HG02885 (cell line): ENCODE results near the gene CRISP2.
"Not testable (repeated sequence)": the region's sequence is repeated elsewhere in the genome, so short reads cannot be mapped to it uniquely, and the experiment has no call there.

Experiments
- ATAC-seq: cut with Tn5 transposase; IDR thresholded peaks from one replicate; pipeline ENCODE4 v1.9.1; 2021; ENCODE audit warnings: mild to moderate bottlenecking; ENCODE audit not compliant: unreplicated experiment, poor library complexity

Gene CRISP2

GRCh38 chr6:49713346-49713745 is at the start of gene CRISP2:
TSS of gene CRISP2 (minus strand) at chr6:49713543. CDS start at chr6:49709196, 4,347 bp downstream.
- ATAC-seq = no peak

DNA sequence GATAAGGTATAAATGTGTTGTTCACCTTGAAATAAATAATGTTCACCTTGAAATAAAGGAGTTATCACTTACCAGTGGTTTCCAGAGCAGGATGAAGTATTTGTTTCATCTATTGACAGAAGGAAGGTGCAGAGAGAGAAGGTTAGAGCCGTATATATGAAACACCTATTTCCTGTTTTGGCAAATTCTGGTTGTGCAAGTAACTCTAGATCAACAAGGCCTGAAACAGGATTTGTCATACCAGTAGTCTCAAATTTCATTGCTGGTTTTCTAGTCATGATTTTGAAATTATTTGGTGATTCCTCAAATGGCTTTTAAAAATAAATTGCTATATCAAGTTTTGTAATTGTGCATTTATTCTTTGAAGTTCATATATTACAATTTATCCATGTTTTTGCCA is 30.9 kb upstream of the CRISP2 start, which contains the start of gene CRISP3:
CRISP3 (minus strand) TSS at position 130 of the 400 bp plus-strand sequence; CDS start at position 109, 21 bp downstream.
- ATAC-seq = no peak

DNA sequence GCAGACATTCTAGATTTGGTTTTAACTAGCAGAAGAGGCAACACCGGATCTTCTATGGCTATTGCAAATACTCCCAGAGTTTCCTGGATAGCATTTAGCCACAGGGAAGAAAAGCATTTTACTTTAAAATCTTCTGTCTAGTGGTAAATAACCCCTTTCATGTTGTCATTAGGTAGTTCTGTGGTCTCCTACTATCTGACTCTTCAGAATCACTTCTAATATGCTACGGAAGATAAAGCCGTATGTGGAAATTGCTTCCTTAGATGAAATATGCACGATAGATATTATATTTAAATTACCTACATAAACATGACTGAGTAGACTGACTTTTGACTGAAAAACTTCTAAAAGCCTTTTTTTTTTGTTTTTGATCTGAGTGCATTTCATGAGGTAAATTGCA is 30.1 kb upstream of the CRISP2 start:
- no peak for ATAC-seq

- ATAC-seq = no peak
Observed at GRCh38 chr6:49739423-49739822, 26.1 kb upstream of the CRISP2 start.

GRCh38 chr6:49736017-49736508 is 22.7 kb upstream of the CRISP2 start:
- ATAC-seq = no peak

GRCh38 chr6:49733680-49734079 is 20.3 kb upstream of the CRISP2 start:
- no peak for ATAC-seq

- ATAC-seq = no peak
Observed at GRCh38 chr6:49732781-49733180, 19.4 kb upstream of the CRISP2 start.

- ATAC-seq = no peak
Observed at GRCh38 chr6:49730251-49730650, 16.9 kb upstream of the CRISP2 start.

GRCh38 chr6:49723917-49724316 is 10.6 kb upstream of the CRISP2 start:
- ATAC-seq = not testable (repeated sequence)

- no peak for ATAC-seq
Observed at GRCh38 chr6:49721297-49721696, 8.0 kb upstream of the CRISP2 start.

DNA sequence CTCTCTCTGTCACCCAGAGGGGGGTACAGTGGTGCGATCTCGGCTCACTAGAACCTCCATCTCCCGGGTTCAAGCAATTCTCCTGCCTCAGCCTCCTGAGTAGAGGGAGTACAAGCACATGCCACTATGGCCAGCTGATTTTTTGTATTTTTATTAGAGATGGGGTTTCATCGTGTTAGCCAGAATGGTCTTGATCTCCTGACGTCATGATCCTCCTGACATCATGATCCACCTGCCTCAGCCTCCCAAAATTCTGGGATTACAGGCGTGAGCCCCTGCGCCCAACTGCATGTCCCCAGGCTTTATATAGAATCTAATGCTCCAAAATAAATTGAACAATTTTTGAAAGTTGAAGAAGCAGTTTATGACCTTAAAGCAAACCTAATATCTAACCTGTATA is 7.0 kb upstream of the CRISP2 start:
- ATAC-seq = no peak

GRCh38 chr6:49698478-49698877 is 14.9 kb downstream of the CRISP2 start:
- ATAC-seq = no peak

DNA sequence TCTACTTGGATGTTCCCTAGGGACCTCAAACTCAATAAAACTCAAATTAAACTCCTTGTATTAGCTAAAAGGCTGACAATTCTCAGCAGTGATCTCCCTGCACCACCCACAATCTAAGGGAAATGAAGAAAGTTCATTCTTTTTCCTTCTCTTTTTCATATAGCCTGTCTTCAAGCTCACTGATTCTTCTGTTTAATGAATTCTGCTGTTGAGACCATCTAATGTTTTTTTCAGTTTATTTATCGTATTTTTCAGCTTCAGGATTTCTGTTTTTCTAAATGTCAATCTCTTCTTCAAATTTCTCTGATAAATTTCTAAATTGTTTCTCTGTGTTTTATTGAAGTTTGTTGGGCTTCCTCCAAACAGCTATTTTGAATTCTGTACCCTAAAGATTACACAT is 19.8 kb downstream of the CRISP2 start:
- no peak for ATAC-seq

DNA sequence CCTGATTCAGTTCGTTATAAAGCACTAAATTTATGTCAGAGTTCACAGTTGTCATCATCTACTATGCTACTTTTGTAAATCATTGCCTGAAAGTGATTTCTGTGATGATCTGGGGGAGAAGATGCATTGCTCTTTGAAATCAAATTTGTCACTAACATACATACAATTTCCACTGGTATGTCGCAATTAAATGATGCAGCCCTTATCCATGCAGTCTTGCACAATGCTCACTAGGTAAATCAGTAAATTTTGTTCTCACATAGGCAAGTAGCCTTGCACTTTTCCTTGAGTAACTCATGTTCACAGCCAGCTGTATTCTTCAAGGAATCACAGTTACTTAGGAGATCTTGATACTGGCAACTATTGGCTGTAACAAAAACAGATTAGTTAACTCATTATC is 20.8 kb downstream of the CRISP2 start:
- ATAC-seq = no peak

GRCh38 chr6:49676671-49677281 is 36.6 kb downstream of the CRISP2 start:
- ATAC-seq = no peak

DNA sequence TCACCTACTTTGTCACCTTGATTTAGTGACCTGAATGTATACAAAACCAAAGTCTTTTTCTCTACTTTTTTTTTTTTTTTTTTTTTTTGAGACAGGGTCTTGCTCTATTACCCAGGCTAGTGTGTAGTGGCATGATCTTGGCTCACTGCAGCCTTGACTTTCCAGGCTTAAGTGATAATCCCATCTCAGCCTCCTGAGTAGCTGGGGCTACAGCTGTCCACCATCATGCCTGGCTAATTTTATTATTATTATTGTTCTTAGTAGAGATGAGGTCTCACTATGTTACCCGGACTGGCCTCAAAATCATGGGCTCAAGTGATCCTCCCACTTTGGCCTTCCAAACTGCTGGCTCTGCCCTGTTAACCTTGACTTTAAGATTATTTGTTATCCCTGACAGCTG is 37.5 kb downstream of the CRISP2 start:
- ATAC-seq = no peak

DNA sequence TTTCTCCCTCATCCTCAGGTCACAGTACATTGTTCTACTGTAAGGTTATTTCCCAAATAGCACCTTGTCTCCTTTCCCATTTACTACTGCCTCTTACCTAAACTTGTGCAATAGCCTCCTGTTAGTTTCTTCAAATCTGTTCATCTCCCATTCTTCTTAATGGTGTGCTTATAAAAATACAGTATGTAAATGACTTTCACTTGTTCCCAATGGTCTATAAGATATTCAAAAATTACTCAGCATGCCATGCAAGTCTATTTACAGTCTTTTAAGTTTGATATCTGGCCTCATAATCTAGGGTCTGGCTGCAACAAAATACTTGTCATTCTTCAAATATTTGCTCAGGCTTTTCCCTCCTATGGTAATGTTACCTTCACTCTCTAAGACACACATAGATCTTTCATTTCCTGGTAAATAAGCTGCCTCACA is 45.2 kb downstream of the CRISP2 start:
- ATAC-seq = no peak

GRCh38 chr6:49666930-49667757 is 46.2 kb downstream of the CRISP2 start:
- no peak for ATAC-seq

DNA sequence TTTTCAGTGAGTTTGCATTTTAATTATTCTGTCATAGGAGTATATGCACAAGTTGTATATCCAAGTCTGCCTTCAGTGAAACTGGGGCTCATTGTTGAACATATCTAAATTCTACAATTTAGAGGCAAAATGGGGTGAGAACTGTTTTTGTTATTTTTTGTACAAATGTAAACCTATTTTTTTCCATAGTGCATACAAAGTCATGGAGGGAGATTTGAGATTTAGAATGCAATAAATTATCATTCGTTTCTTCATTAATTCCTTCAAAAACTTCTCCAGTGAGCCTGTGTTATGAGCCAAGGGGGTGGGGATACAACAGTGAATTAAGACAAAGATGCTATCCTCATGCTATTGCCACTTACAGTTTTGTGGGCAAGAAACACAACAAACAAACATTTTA is 46.9 kb downstream of the CRISP2 start:
- no peak for ATAC-seq

- ATAC-seq = no peak
Observed at GRCh38 chr6:49664817-49665216, 48.5 kb downstream of the CRISP2 start.

- ATAC-seq = not testable (repeated sequence)
Observed at GRCh38 chr6:49664054-49664453, 49.3 kb downstream of the CRISP2 start.

GRCh38 chr6:49662892-49663261 is 50.5 kb downstream of the CRISP2 start:
- ATAC-seq = no peak
